GM18507 (cell line): ENCODE data around the gene CREB3L2.
A peak's percentile ranks its signal among the peaks of the same experiment; 100 is the strongest.
"Not testable (repeated sequence)": the region's sequence is repeated elsewhere in the genome, so short reads cannot be mapped to it uniquely, and the experiment has no call there.

Experiments
- DNase-seq: peaks from one replicate; pipeline ENCODE4 v3.0.0; 2011; ENCODE audit warnings: low read depth; ENCODE audit not compliant: insufficient read length; ENCODE audit errors: extremely low spot score
- FAIRE-seq: peaks from 2 replicates; lab custom pipeline; 2011; peaks lifted over from hg19 to GRCh38; lab: Jason Lieb, UNC

The CREB3L2 gene, protein sequence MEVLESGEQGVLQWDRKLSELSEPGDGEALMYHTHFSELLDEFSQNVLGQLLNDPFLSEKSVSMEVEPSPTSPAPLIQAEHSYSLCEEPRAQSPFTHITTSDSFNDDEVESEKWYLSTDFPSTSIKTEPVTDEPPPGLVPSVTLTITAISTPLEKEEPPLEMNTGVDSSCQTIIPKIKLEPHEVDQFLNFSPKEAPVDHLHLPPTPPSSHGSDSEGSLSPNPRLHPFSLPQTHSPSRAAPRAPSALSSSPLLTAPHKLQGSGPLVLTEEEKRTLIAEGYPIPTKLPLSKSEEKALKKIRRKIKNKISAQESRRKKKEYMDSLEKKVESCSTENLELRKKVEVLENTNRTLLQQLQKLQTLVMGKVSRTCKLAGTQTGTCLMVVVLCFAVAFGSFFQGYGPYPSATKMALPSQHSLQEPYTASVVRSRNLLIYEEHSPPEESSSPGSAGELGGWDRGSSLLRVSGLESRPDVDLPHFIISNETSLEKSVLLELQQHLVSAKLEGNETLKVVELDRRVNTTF

DNA sequence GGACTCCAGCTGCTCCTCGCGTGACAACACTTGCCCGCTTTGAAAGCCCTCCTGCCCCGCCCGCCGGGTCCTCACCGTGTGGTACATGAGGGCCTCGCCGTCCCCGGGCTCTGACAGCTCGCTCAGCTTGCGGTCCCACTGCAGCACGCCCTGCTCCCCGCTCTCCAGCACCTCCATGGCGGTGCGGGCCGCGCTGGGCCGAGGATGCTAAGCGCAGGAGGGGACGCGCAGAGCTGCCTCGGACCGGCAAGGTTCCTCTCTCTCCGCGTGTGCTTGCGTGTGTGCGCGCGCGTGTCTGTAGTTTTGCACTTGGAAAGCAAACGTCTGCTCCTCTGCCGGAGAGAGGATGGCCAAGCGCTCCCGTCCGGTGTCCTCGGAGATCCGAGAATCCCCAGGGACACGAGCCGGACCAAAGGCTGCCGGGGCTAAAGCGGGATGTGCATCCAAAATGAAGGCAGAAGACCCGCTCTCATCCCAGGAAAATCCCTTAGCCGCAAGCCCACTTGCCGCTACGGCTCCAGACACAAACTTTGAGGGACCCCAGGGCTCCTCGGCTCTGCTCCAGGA lies at the start of gene CREB3L2:
CREB3L2 (minus strand) TSS at position 558 of the 567 bp plus-strand sequence; CDS start at position 177, 381 bp downstream.
- DNase-seq (no peak), FAIRE-seq (no peak)

DNA sequence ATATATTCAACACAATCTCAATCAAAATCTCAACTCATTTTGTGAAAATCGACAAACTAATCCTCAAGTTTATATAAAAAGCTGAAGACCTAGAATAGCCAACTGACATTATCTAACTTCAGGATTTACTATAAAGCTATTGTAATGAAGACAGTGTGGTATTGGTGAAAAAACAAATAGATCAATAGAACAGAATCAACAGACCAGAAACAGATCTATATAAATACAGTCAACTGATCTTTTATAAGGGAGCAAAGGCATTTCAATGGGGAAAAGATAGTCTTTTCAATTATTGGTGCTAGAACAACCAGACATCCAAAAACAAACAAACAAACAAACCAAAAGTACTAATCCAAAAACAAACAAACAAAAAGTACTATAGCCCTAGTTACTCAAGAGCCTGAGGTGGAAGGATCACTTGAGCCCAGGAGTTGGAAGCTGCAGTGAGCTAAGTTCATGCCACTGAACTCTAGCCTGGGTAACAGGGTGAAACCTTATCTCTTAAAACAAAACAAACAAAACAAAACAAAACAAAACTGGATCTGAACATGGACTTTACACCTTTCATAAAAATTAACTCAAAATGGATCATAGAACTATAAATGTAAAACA lies 47.7 kb upstream of the CREB3L2 start:
- DNase-seq (no peak), FAIRE-seq (no peak)

DNA sequence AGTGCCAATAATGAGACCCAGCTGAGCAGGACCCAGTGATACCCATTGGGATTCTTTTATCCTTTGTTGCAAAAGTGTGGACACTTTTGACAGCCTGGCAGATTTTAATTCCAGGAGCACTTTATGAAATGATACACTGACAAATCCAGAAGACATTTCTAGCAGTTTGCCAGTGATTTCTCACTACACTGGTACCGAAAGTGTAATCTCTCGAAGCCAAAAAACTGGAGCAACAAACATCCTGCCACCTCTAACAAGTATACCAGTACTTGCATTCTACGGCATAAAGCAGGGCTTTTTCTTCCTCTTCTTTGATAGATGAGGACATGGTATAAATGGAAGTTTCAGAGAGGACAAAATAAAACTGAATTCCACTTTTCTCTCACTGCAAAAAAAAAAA lies 46.0 kb upstream of the CREB3L2 start:
- DNase-seq (no peak), FAIRE-seq (no peak)

DNA sequence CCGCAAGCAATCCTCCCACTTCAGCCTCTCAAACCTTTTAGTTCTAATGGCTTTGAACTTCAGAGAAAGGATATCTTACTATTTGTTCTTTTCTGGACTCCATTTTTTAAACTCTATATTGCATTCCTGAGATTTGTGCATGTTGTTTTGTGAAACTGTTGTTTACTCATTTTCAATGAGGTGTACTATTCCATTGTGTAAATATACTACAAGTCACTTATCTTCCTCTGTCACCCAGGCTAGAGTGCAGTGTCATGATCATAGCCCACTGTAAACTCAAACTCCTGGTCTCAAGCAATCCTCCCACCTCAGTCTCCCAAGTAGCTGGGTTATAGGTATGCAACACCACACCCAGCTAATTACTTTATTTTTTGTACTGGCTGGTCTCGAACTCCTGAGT lies 43.0 kb upstream of the CREB3L2 start:
- DNase-seq (no peak), FAIRE-seq (no peak)

DNA sequence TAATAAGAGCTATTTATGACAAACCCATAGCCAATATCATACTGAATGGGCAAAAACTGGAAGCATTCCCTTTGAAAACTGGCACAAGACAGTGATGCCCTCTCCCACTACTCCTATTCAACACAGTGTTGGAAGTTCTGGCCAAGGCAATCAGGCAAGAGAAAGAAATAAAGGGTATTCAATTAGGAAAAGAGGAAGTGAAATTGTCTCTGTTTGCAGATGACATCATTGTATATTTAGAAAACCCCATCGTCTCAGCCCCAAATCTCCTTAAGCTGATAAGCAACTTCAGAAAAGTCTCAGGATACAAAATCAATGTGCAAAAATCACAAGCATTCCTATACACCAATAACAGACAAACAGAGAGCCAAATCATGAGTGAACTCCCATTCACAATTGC lies 38.2 kb upstream of the CREB3L2 start:
- DNase-seq, FAIRE-seq: not testable (repeated sequence)

DNA sequence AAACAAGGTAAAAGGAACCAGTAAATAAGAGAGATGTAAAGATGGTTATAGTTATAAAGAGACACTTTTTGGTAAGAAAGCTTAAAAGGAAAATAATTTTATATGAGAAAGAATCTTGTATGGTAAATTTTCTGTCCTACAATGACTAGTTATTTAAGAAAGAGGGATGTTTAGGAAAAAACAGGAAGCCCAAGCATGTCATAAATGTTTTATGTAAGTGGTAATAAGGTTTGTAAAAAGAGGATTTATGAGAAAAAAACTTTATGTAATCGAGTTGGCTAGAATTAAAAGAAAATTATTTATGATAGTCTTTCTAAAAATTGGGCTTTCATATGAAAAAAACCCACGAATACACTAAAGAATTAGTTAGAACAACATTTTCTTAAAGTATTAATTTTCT lies 34.2 kb upstream of the CREB3L2 start:
- no peak for DNase-seq

DNA sequence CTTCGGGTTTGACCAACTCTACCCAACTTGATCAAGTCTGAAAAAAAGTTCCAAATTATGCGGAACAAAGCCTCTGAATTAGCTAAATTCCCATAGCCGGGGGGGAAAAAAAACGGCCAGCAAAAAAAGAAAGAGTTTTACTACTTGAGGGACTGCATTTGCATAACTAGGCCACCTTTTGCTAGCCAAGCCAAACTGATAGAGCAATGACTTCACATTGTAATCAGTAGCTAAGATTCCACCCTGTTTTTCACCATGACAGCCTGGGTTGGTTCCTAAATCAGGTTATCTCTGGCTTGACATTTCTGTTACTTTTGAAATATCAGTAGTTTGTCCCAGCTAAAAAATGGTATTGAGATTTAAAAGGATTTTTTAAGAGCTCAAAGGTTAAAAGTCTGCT lies 31.4 kb upstream of the CREB3L2 start:
- no peak for DNase-seq
- FAIRE-seq: no peak

More for the DNA sequence above, 34.2 kb upstream of the CREB3L2 start:
- FAIRE-seq: no peak

DNA sequence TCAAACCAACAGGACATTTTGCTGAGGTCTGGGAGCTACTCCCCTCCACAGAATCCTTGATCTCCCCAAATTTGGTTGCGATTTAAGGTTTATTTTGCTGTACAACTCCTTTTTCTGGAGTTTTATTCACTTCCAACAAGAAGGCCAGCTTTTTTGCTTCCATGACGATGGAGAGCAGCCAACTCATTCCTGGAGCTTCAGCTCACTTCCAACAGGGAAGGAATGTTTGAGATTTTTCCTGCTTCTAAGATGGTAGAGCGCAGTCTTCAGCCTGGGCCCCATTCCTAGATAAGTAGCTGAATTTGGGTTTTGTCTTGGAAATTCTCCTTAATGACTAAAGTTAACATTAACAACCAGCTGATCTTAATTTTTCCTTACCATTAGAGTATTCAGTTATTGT lies 30.9 kb upstream of the CREB3L2 start:
- FAIRE-seq: peak; percentile 12

DNA sequence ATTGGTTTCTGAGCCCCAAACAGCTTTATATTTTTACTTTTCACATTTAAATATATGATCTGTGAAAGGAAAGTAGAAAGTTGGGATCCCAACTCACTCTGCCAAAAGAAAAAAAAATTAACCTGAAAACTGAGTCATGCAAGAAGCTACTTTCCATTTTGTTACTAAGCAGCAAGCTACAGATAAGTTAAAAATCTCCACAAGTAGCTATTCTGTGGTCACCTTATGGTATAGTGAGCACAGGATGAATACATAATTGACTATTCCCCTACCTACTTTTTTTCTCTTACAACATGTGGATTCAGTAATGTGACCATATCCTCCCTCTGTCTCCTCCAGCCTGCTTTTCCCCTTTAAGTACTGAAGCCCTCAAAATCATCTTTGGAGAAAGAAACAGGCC lies 30.3 kb upstream of the CREB3L2 start:
- no peak for DNase-seq
- FAIRE-seq: peak; percentile 73

More for the DNA sequence above, 30.9 kb upstream of the CREB3L2 start:
- no peak for DNase-seq

DNA sequence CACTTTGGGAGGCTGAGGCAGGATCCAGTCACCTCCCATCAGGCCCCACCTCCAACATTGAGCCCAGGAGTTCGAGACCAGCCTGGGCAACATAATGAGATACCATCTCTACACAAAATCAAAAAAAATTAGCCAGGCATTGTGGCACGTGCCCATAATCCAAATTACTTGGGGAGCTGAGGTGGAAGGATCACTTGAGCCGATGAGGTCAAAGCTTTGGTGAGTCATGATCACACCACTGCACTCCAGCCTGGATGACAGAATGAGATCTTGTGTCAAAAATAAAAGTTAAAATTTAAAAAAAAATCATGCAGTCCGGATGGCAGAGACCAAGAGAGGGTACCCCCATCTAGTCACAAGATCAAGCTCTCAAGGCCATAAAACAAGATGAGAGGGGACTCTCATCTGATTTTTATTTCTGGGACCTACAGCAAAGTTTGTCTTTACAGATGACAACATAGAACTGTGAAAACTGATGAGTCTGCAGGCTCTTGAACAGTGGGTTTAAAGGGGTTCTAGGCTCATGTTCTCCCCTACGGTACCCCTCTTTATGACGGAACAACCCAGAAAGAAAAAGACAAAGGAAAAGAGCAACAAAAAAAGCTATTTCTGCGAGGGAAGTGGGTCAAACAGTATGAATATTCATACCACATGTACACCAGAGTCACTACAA lies 28.9 kb upstream of the CREB3L2 start:
- FAIRE-seq (peak; percentile 9), DNase-seq (no peak)

DNA sequence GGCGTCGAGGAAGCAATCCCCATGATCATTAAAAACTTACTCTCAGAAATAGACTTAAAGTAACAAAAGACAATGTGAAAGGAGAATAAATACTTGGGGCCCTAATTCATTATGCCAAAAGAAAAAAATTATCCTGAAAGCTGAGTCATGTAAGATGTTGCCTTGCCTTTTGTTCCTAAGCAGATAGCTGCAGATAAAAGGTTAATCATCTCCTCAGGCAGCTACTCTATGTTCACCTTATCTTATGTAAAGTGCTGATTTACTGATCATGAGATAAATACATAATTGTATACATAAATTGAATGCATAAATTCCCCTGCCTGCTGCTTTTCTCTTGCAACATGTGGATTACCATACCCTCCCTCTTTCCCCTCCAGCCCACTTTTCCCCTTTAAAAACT lies 28.1 kb upstream of the CREB3L2 start:
- no peak for DNase-seq
- FAIRE-seq: no peak

DNA sequence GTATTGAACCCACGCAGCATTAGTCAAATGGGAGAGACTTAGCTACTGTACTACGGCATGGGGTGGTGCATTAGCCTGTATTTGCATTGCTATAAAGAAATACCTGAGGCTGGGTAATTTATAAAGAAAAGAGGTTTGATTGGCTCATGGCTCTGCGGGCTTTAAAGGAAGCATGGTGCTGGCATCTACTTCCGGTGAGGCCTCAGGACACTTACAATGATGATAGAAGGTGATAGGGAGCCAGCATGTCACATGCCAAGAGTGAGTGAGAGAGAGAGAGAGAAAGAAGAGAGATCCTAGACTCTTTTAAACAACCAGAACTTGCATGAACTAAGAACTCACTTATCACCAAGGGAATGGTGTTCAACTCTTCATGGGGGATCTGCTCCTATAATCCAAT lies 27.2 kb upstream of the CREB3L2 start:
- FAIRE-seq (no peak), DNase-seq (no peak)

DNA sequence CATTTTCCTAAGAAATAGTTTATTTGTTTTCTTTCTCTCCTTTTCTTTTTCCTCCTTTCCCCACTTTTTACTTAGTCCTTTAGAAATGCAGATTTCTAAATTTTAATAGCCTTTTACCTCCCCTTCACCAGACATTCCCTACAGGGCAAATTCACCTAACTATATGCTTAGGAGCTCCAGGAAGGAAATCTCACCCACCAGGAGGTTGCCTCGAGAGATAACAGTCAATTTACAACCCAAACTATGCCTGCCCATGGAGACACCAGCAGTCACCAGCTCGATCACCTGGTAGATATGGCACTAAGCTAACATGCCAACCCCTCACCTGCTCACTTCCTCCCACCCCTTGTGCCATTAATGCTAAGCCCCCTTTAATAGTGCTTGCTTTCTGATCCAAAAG lies 25.2 kb upstream of the CREB3L2 start:
- FAIRE-seq (no peak), DNase-seq (no peak)

DNA sequence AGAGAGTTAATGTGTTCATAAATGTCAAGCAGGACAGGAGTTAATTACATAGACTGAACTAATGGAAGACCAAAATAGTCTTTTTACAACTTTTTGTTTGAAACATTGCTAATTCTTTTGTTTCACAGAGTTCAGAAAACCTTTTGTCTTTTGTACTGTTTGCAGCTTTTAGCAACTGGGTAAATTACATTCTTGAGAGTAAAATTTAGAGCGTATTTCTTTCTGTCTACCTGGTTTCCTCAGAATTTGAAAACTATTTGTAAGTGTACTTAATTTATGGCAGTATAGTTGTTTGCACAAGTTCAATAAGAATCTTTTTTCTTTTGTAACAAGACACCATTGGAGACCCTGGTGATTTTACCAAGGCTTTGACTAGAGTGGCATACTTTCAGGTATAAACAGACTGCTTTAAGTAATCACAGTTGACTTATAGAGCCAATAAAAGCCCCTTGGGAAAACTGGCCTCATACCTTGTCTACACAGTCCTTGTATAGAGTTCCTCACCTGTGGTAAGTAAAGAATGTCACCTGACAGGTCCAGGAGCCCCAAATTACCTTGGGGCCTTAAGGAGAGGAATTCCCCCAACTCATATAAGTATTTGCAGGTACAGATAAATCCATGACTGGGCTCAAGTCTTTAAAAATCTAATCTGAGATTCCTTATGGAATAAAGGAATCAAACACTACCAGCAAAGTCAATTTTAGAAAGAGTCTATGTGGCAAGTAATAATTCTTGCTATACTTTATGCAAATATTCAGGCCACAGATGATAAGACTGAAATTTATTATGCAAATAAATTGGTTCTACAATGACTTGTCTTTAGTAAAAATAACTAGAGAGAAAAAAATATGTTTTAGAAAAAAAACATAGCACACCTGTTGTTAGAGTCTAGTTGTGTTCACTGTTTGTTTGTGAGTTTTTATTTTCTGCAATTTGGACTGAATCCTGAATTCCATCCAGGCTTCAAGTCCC lies 23.6 kb upstream of the CREB3L2 start:
- DNase-seq (no peak), FAIRE-seq (peak; percentile 53)

DNA sequence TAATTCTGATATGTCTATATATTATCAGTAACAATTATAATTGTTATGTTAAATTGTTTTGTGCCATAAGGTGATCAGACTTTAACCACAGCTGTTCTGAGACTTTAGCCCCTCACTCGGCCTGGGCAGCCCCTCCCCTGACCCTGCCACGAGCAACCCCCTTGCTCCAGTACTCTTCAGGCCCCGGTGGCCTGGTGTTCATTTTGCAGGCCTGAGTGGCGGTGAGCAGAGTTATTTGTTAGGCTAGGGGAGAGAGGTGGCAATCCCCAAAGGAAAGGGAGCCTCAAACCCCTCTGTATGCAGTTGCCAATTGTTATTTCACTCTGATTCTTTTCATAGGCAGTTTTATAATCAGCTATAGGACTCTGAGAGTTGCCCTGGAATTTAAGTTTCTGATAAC lies 22.9 kb upstream of the CREB3L2 start:
- DNase-seq (no peak), FAIRE-seq (no peak)

DNA sequence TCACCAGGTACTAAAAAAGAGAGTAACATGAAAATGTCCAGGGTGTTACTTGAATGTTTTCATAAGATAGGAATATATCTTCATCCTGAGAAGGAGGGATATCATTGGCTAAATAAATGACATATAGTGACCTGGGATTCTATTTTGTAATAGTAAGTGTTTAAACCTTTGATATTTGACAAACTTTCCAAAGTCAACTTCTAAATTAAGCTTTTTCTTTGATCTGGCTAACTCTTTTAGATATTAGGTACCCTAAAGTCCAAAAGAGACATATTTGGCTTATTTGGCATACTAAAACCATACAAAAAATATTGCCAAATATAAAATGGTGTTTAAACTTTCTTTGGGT lies 22.4 kb upstream of the CREB3L2 start:
- no peak for FAIRE-seq
- DNase-seq: no peak

DNA sequence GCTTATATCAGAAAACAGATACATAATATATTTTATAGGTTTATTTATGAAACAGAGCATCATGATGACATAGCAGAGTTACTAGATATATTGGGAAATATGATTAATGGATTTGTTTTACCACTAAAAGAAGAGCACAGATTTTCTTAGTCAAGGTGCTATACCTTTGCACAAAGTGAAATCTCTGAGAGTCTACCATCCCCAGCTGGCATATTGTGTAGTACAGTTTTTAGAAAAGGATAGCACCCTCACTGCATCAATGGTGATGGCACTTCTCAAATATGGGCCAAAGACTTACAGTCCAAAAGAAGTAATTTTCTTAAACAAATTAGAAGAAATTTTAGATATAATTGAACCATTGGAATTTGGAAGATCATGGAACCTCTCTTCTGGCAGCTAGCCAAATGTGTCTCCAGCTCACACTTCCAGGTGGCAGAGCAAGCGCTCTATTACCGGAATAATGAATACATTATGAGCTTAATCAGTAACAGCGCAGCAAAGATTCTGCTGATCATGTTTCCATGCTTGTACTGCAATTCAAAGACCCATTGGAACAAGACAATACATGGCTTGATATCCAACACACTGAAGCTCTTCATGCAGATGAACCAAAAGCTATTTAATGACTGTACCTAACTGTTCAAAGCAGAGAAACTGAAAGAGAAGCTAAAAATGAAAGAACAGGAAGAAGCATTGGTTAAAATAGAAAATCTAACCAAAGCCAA lies 21.9 kb upstream of the CREB3L2 start:
- peak; percentile 88 for FAIRE-seq
- DNase-seq: no peak

DNA sequence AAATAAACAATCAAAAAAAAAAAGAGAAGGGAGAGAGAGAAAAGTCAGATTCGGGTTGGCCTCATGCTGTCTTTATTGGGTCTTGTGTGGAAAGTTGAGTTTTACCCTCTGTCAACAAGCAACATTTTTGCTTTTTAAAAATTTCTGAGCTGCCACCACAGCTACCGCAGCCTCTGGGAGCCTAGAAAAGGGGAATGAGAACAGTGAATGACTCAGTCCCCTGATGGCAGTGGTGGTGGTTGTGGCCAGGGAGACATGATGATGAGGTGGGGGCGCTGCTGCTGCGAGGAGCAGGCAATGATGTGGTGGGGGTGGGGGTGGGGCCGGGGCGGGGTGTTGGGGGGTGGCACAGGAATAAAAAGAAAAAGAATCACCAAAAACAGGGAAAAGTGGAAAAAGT lies 20.0 kb upstream of the CREB3L2 start:
- FAIRE-seq (no peak), DNase-seq (no peak)
